GM04503 (cell line): ENCODE data around the gene STARD8.

Source experiments
- DNase-seq: peaks from one replicate; pipeline ENCODE4 v3.0.0-alpha.2; 2012; ENCODE audit warnings: low read depth

Gene STARD8

DNA sequence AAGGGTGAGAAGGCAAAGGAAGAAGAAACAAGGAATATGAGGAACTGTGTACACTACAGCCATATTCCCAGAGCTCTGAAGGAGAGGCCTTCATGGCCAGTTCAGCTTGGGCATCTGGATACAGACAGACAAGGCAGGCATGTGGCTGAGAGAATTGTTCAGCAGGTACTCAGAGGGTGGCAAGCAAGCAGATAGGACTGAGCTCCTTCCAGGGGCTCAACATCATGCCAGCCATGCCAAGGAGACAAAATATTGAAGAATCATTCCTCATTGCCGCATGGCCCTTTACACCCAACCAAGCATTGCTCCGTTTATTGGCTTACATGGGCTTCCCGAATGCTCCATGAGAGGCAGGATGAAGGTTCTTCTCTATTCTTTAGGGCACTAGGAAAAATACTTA, 102.8 kb downstream of the STARD8 start:
- DNase-seq = no peak

DNA sequence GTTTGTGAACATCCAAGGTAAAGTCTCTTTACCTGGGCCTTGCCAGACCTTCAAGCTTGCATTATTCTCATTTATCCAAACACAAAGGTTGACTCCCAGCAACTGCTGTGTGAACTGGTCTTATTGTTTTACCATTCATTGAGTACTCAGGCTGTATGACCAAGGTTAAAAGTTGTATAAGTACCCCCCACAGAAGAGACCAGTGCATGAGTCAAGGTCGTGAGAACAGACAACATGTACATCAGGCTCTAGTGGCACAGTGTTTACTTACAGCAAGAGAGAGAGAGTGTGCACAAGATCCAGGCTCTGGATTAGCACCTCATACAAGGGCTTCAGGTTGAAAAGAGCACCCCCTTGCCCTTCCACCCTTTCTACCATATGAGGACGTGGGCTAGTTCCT, 103.9 kb downstream of the STARD8 start:
- DNase-seq = no peak

DNA sequence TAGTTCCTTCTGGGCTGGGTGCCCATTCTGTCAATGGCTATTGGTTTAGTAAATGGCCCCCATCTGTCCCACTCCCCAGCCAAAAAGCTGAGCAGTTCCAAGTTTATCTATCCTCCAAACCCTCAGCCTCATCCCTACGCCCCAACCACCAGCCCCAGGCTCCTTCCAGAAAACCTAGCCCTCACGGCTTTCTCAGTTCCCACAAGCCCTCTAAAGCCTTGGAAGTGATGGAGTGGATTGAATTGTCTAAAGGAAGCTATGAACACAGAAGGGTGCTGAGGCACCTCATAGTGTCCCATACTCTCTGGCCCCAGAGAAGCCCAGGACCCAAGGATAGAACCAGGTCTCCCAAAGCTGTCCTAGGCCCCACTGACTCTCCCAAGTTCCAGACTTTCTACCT, 105.8 kb downstream of the STARD8 start:
- no peak for DNase-seq

DNA sequence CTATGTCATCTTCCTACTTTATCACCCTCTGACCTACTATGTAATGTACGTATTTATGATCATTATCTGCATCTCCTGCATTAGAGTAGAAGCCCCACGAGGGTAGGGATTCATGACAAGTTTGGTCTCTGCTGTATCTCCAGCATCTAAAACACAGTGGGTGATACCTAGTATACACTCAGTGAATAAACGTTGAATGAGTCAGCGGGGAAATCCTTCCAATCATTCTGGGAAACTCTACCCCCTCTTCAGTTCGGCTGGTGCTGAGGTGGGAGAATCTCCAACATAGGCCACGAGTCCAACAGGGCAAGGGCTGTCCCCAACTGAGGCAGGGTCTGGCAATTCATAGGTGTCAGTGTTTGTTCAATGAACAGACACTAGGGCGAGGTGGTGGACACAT, 106.9 kb downstream of the STARD8 start:
- no peak for DNase-seq

DNA sequence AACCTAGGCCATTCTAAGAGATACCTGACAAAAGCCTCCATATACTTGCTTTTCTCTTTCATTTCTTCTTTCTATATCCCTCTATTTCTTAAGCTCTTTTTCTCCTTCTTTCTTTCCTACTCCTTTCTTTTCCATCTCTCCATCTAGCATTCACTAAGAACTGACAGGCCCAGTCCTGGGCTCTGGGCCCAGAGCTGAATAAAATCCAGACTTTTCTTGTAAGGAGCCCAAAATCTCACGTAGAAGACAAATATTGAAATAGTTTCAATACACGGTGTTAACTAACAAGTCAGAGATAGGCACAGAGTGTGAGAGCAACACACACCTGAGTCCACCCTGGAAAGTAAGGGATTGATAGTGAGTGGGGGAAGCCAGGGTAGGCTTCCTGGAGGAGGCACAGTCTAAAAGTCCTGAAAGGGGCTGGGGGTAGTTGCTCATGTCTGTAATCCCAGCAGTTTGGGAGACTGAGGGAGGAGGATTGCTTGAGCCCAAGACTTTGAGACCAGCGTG, 108.2 kb downstream of the STARD8 start:
- no peak for DNase-seq

DNA sequence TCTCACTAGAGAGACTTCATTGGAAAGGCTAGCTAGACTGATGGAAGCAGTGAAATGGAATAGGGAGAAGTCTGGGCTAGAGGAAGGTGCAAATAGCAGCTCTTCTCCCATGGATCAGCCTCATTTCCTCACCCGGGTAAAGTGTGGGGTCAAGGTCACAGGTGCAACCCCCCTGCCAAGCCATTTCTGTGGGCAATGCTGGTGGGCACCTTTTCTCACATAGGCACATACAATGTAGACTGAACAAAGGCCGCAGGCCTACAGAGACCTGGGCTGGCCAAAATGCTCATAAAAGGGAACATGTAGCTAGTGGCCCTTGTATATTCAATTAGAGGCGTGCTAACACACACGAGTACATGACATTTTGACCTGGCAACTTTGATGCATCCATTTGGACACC, 109.9 kb downstream of the STARD8 start:
- no peak for DNase-seq

DNA sequence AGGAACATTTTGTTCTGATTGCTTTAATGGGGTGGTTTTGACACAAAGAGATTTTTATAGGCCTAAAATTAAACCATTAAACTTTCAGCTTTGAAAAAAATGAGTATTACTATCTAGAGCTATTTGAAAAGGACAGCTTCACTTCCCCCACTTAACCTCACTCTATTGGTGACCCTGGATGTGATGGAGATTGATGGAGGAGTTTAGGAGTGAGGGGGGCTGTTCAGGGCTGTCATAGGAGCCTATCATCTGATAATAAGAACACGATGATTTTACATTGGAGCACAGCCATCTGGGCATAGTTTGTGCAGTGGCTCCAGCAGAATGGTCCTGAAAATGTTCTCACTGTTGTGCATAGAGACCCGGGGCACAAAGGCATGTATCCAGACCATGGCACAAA, 110.3 kb downstream of the STARD8 start:
- DNase-seq = no peak

DNA sequence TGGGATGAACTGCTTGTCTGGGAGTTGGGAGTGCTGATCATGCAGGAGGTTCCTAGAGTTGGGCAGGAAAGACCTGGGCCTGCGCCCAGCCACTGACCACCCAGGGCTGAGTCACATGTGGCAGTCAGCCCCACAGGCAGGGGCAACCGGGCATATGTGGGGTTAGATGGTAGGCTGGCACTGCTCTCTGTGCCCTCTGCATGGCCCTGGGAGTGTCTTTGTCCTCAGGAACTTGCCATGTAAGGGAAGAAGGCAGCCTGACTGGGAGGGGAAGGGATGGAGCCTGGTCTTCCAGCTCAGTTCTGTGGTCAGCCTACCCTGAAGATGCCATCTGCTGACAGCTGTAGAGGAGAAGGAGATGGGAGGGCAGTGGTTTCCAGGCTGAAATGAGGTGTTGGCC, 111.2 kb downstream of the STARD8 start:
- no peak for DNase-seq

DNA sequence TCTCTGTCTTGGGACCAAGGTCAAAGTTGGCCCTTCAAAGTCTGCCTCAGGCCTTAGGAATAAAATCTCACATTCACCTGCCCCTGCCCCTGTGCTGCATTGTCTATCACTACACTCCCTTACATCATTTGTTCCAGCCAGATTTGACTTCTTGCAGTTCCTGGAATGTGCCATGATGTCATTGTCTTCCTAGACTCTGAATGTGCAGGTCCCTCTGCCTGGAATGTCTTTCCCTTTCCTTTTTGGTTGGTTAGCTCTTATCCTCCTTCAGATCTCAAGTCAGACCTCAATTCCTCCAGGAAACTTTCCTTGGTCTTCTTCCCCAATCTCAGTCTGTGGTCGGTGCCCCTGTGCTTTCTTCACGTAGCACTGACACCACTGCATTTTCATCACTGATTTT, 113.6 kb downstream of the STARD8 start:
- DNase-seq = no peak

DNA sequence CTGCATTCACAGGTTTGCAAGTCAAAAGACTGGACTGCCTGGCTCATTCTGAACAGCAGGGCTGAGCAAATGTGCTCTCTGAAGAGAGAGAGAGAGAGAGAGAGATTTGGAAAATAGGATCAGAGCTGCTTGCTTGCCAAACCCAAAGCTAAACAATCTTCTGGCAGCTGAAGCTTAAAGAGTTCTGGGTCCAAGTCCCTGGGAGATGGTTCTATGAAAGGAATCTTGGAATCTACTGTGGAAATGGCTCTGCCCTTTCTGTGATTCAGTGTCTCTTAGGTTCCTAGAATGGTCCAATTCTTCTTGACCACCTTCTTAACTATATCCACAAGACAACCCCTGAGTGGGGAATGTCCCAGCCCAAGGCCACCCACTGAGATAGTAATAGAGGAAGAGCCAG, 115.3 kb downstream of the STARD8 start:
- no peak for DNase-seq

DNA sequence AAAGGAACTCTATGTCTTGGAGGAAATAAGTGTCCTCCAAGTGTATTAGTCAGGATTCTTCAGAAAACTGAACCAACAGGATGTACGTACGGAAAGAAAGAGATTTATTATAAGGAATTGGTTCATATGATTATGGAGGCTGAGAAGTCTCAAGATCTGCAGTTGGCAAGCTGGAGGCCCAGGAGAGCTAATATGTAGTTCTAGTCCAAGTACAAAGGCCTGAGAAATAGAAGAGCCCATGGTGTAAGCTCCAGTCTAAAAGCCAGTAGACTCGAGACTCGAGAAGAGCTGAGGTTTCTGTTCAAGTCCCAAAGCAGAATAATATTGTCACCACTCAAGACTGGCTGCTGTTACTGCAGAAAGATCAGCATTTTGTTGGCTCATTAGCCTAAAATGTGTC, 116.0 kb downstream of the STARD8 start:
- no peak for DNase-seq
